Measurements from ENCODE around the gene FUOM.

FUOM gene

DNA sequence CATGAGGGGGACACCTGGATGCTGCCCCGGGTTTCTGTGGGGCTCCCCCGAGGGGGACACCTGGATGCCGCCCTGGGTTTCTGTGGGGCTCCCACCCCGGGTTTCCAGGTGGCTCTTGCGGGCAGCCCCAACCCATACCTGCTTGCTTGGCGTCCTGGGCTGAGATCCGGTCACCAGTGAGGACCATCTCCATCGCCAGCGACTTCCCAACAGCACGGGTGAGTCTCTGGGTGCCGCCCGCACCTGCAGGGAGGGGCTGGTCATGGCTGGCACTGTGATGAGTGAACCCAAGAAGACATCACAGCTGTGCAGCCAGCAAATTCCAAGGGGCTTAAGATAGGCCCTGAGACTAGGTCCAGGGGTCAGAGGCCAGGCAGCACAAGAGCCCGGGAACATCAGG lies 8.9 kb upstream of the FUOM start:
- H3K27me3 ChIP-seq (ENCODE audit: control insufficient read depth in 2 of 2, insufficient read depth in 2 of 2, low read length in 2 of 2): no peaks in the 10 kb centered on the region
- no peak overlapping the region for H3K4me3 ChIP-seq (ENCODE audit: low read length in 2 of 2)
- no peak overlapping the region for H3K9ac ChIP-seq (ENCODE audit: low read depth in 1 of 2, low read length in 2 of 2)
- H3K27ac ChIP-seq (ENCODE audit: low read depth in 2 of 2, low read length in 2 of 2): no peak overlapping the region
- H3K4me1 ChIP-seq (ENCODE audit: control insufficient read depth in 2 of 2, insufficient read depth in 2 of 2, low read length in 2 of 2): peaks cover 7 to 15% of the 10 kb centered on the region in 2 donors
- peaks cover 47 to 64% of the 10 kb centered on the region in 2 donors for H3K36me3 ChIP-seq (ENCODE audit: control insufficient read depth in 2 of 2, insufficient read depth in 2 of 2, low read length in 2 of 2)
- no peaks in the 10 kb centered on the region for H3K9me3 ChIP-seq (ENCODE audit: control insufficient read depth in 2 of 2, low read length in 2 of 2)

DNA sequence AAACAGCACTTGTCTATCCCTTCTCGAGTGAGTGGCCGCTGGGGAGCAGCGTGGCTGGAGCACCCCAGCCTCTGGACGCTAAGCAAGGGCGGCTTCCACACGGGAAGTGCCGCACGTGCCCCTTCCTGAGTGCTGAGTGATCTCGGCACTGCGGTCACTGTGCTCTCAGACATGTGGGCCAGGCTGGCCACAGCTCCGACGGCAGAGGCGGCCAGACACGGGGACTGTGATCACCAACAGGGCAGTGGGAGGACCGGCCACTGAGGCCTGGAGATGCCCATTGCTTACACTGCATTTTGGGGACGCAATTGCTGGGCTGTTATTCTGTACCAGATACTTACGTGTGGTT lies 8.3 kb upstream of the FUOM start:
- Histone ChIP-seq H3K4me1 (ENCODE audit: control insufficient read depth in 2 of 2, insufficient read depth in 2 of 2, low read length in 2 of 2) (peaks cover 7 to 15% of the 10 kb centered on the region in 2 donors), H3K9ac (ENCODE audit: low read depth in 1 of 2, low read length in 2 of 2) (no peak overlapping the region), H3K36me3 (ENCODE audit: control insufficient read depth in 2 of 2, insufficient read depth in 2 of 2, low read length in 2 of 2) (peaks cover 44 to 64% of the 10 kb centered on the region in 2 donors), H3K4me3 (ENCODE audit: low read length in 2 of 2) (no peak overlapping the region), H3K27ac (ENCODE audit: low read depth in 2 of 2, low read length in 2 of 2) (no peak overlapping the region), H3K27me3 (ENCODE audit: control insufficient read depth in 2 of 2, insufficient read depth in 2 of 2, low read length in 2 of 2) (no peaks in the 10 kb centered on the region), H3K9me3 (ENCODE audit: control insufficient read depth in 2 of 2, low read length in 2 of 2) (no peaks in the 10 kb centered on the region)

DNA sequence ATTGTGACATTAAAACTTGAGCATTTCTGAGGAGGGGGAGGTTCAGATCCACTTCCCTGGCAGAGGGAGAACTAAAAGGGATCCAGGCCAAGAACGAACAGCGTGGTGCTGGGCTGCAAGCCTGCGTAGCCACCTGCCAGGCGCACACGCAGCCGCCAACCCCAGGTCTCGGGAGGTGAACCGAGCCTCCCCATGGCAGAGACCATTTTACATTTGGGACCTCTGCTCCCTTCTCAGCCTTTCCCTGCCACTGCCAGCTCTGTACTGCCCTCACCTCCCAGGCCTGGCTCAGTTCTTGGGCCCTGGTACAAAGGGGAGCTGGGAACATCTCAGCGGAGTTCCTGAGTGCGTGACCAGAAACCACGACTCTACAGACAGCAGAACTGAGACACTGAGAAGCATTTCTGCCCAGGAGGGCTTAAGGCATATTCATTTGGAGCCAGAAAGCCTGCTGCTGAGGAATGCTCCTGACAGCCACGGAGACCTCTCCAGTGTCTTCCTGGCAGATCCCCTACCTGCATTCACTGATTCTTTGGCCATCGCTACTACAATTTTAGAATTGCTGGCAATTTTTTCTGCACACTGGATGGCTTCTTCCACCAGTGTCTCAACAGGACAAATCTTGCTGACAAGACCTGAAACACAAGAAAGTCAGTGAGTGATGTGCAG lies 7.8 kb upstream of the FUOM start:
- Histone ChIP-seq H3K4me3 (ENCODE audit: low read length in 2 of 2) (no peak overlapping the region), H3K9me3 (ENCODE audit: control insufficient read depth in 2 of 2, low read length in 2 of 2) (no peaks in the 10 kb centered on the region), H3K4me1 (ENCODE audit: control insufficient read depth in 2 of 2, insufficient read depth in 2 of 2, low read length in 2 of 2) (peaks cover 10 to 20% of the 10 kb centered on the region in 2 donors), H3K36me3 (ENCODE audit: control insufficient read depth in 2 of 2, insufficient read depth in 2 of 2, low read length in 2 of 2) (peaks cover 44 to 64% of the 10 kb centered on the region in 2 donors), H3K27me3 (ENCODE audit: control insufficient read depth in 2 of 2, insufficient read depth in 2 of 2, low read length in 2 of 2) (no peaks in the 10 kb centered on the region), H3K27ac (ENCODE audit: low read depth in 2 of 2, low read length in 2 of 2) (peak overlapping the region in 1 of 2 donors; percentile 67), H3K9ac (ENCODE audit: low read depth in 1 of 2, low read length in 2 of 2) (no peak overlapping the region)

DNA sequence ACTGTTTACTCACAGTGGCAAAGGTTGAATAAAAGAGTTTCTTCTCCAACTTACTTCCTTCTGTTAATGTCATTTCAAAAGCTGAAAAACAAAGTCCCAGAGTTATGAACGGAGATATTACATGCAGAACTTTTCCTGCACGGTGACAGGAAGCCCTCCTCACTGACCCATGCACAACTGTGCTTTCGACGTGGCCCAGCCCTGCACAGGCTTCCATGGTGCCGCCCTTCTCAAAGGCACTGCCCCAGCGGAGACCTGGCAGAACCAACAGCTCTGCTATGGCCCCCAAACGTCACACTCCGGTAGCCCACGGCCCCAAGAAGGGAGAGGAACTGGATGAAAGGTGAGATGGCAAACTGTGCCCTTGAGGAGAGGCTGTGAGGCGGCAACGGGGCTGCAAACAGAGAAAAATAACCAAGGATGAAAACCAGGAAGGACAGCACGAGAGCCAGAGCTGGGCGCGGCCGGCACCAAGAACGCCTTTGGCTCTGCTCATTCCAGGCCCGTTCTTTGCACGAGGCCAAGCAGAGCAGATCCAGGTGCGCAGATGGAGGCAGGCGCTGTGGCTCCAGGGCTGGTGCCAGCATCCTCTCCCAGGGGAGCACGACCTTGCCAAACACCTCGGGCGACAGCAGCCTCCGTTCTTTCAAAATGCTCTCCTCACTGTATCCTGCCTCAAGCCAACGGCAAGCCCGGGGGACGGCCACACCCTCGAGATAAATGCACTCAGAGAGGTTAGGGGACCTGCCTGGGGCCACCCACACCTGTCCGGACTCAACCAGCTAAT lies 7.0 kb upstream of the FUOM start:
- Histone ChIP-seq H3K9me3 (ENCODE audit: control insufficient read depth in 2 of 2, low read length in 2 of 2) (no peaks in the 10 kb centered on the region), H3K4me1 (ENCODE audit: control insufficient read depth in 2 of 2, insufficient read depth in 2 of 2, low read length in 2 of 2) (peaks cover 17 to 27% of the 10 kb centered on the region in 2 donors), H3K27me3 (ENCODE audit: control insufficient read depth in 2 of 2, insufficient read depth in 2 of 2, low read length in 2 of 2) (no peaks in the 10 kb centered on the region), H3K9ac (ENCODE audit: low read depth in 1 of 2, low read length in 2 of 2) (no peak overlapping the region), H3K27ac (ENCODE audit: low read depth in 2 of 2, low read length in 2 of 2) (peak overlapping the region; percentile 4 to 67), H3K36me3 (ENCODE audit: control insufficient read depth in 2 of 2, insufficient read depth in 2 of 2, low read length in 2 of 2) (peaks cover 38 to 58% of the 10 kb centered on the region in 2 donors), H3K4me3 (ENCODE audit: low read length in 2 of 2) (no peak overlapping the region)

DNA sequence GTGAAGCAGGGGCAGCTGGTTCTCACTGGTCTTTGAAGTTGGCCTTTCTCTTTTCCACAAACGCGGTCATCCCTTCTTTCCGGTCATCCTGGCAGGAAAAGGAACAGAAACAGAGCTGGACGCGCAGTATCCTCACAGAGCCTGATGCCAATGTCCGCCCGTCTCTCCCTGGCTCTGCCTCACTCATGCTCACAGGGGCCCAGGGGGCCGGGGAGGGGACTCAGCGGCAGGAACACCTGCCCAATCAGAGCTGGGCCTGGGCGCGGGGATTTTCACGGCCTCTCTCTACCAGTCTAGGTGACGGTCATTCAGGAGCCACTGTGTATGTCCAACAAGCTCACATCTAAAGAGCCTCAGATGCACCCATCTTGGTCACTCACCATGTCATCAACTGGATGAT lies 5.0 kb upstream of the FUOM start:
- H3K36me3 ChIP-seq (ENCODE audit: control insufficient read depth in 2 of 2, insufficient read depth in 2 of 2, low read length in 2 of 2): peaks cover 24 to 41% of the 10 kb centered on the region in 2 donors
- no peak overlapping the region for H3K9ac ChIP-seq (ENCODE audit: low read depth in 1 of 2, low read length in 2 of 2)
- no peaks in the 10 kb centered on the region for H3K9me3 ChIP-seq (ENCODE audit: control insufficient read depth in 2 of 2, low read length in 2 of 2)
- H3K27me3 ChIP-seq (ENCODE audit: control insufficient read depth in 2 of 2, insufficient read depth in 2 of 2, low read length in 2 of 2): no peaks in the 10 kb centered on the region
- no peak overlapping the region for H3K4me3 ChIP-seq (ENCODE audit: low read length in 2 of 2)
- peaks cover 19 to 28% of the 10 kb centered on the region in 2 donors for H3K4me1 ChIP-seq (ENCODE audit: control insufficient read depth in 2 of 2, insufficient read depth in 2 of 2, low read length in 2 of 2)
- no peak overlapping the region for H3K27ac ChIP-seq (ENCODE audit: low read depth in 2 of 2, low read length in 2 of 2)

DNA sequence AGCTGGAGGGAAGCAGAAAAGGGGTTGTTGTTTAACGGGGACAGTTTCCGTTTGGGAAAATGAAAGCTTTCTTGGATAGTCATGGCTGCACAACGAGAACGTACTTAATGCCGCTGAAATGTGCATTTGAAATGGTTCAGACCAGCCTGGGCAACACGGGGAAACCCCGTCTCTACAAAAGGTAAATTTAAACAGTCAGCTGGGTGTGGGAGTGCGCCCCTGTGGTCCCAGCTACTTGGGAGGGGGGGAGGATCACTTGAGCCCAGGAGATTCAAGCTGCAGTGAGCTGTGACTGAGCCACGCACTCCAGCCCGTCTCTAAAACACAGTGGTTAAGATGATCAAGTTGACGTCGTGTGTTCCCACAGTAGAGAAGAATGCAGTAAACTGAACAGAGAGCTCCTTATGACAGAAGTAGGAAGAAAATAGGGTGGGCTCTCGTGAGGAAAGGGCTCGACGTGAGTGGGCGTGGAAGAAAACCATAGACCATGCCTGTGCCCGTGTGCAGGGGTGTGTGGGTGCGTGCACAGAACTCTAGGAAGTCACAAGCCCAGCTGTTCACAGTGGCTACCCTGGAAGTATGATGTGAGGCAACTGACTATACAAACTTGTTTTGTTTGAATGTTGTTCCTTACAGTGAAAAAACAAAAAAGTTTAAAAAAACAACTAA lies 4.1 kb upstream of the FUOM start:
- H3K4me3 ChIP-seq (ENCODE audit: low read length in 2 of 2): no peak overlapping the region
- H3K27me3 ChIP-seq (ENCODE audit: control insufficient read depth in 2 of 2, insufficient read depth in 2 of 2, low read length in 2 of 2): no peaks in the 10 kb centered on the region
- no peaks in the 10 kb centered on the region for H3K9me3 ChIP-seq (ENCODE audit: control insufficient read depth in 2 of 2, low read length in 2 of 2)
- H3K36me3 ChIP-seq (ENCODE audit: control insufficient read depth in 2 of 2, insufficient read depth in 2 of 2, low read length in 2 of 2): peaks cover 23 to 40% of the 10 kb centered on the region in 2 donors
- H3K4me1 ChIP-seq (ENCODE audit: control insufficient read depth in 2 of 2, insufficient read depth in 2 of 2, low read length in 2 of 2): peaks cover 19 to 32% of the 10 kb centered on the region in 2 donors
- H3K27ac ChIP-seq (ENCODE audit: low read depth in 2 of 2, low read length in 2 of 2): no peak overlapping the region
- H3K9ac ChIP-seq (ENCODE audit: low read depth in 1 of 2, low read length in 2 of 2): no peak overlapping the region

DNA sequence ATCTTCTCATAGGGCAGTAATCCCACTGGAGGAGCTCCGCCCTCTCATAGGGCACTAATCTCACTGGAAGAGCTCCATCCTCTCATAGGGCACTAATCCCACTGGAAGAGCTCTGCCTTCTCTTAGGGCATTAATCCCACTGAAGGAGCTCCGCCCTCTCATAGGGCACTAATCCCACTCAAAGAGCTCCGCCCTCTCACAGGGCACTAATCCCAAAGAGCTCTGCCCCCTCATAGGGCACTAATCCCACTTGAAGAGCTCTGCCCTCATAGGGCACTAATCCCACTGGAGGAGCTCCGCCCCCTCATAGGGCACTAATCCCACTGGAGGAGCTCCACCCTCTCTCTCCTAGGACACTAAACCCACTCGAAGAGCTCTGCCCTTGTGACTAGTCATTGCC lies 3.4 kb upstream of the FUOM start:
- Histone ChIP-seq H3K9ac (ENCODE audit: low read depth in 1 of 2, low read length in 2 of 2) (no peak overlapping the region), H3K27me3 (ENCODE audit: control insufficient read depth in 2 of 2, insufficient read depth in 2 of 2, low read length in 2 of 2) (no peaks in the 10 kb centered on the region), H3K4me3 (ENCODE audit: low read length in 2 of 2) (no peak overlapping the region), H3K9me3 (ENCODE audit: control insufficient read depth in 2 of 2, low read length in 2 of 2) (no peaks in the 10 kb centered on the region), H3K36me3 (ENCODE audit: control insufficient read depth in 2 of 2, insufficient read depth in 2 of 2, low read length in 2 of 2) (peaks cover 20 to 34% of the 10 kb centered on the region in 2 donors), H3K27ac (ENCODE audit: low read depth in 2 of 2, low read length in 2 of 2) (no peak overlapping the region), H3K4me1 (ENCODE audit: control insufficient read depth in 2 of 2, insufficient read depth in 2 of 2, low read length in 2 of 2) (peaks cover 25 to 39% of the 10 kb centered on the region in 2 donors)

DNA sequence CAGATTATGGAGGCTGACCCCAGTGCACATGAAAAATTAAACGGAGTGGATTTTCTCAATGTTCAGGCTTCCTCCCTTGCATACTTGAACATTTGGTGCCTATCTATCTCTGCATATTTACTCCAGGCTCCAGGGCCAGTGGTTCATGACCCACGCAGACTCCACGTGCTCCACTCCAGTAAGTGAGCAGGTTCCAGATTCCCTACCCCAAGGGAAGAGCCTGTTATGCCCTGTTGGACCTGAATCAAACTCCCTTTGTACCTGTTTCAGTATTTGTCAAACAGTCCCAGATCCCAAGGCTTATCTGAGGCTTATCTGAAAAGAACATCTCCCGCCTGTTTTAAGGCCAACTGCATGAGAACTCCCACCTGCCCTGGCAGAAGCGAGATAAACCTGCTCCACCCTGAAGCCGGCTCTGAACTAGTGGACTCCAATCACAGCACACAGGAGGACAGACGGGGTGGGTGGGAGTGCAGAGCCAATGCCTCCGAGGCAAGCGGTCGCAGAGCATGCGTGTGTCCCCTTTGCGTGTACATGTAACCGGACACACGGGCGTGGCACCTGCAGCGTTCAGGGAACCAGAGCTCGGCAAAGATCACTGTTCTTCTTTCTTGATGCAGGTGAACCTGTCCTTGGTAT lies 2.3 kb upstream of the FUOM start:
- H3K4me1 ChIP-seq (ENCODE audit: control insufficient read depth in 2 of 2, insufficient read depth in 2 of 2, low read length in 2 of 2): peaks cover 20 to 32% of the 10 kb centered on the region in 2 donors

DNA sequence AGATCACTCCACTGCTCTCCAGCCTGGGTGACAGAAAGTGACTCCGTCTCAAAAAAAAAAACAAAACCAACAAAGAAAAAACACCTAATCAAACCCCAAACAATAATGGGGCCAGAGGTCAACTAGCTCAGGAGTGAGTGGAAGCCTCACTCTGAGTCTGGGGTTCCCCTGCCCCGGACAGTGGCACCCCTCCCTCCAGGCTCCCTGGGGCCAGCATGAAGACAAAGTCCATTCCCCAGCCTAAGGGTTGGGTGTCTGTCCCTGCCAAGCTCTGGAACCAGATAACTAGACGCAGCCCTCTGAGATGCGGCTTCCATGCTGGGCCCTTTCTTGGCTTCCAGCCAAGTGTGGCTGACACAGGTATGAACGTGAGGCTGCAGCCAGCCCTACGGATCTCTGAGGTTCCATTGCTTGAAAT lies 1.7 kb upstream of the FUOM start:
- peaks cover 18 to 27% of the 10 kb centered on the region in 2 donors for H3K4me1 ChIP-seq (ENCODE audit: control insufficient read depth in 2 of 2, insufficient read depth in 2 of 2, low read length in 2 of 2)
- H3K36me3 ChIP-seq (ENCODE audit: control insufficient read depth in 2 of 2, insufficient read depth in 2 of 2, low read length in 2 of 2): peaks cover 10 to 18% of the 10 kb centered on the region in 2 donors
- H3K4me3 ChIP-seq (ENCODE audit: low read length in 2 of 2): no peak overlapping the region
- peak overlapping the region; percentile 0 to 5 for H3K27ac ChIP-seq (ENCODE audit: low read depth in 2 of 2, low read length in 2 of 2)
- H3K27me3 ChIP-seq (ENCODE audit: control insufficient read depth in 2 of 2, insufficient read depth in 2 of 2, low read length in 2 of 2): no peaks in the 10 kb centered on the region
- no peak overlapping the region for H3K9ac ChIP-seq (ENCODE audit: low read depth in 1 of 2, low read length in 2 of 2)
- no peaks in the 10 kb centered on the region for H3K9me3 ChIP-seq (ENCODE audit: control insufficient read depth in 2 of 2, low read length in 2 of 2)

More for the DNA sequence above, 2.3 kb upstream of the FUOM start:
- Histone ChIP-seq H3K4me3 (ENCODE audit: low read length in 2 of 2) (no peak overlapping the region), H3K9me3 (ENCODE audit: control insufficient read depth in 2 of 2, low read length in 2 of 2) (no peaks in the 10 kb centered on the region), H3K9ac (ENCODE audit: low read depth in 1 of 2, low read length in 2 of 2) (no peak overlapping the region), H3K27ac (ENCODE audit: low read depth in 2 of 2, low read length in 2 of 2) (peak overlapping the region in 1 of 2 donors; percentile 5), H3K27me3 (ENCODE audit: control insufficient read depth in 2 of 2, insufficient read depth in 2 of 2, low read length in 2 of 2) (no peaks in the 10 kb centered on the region), H3K36me3 (ENCODE audit: control insufficient read depth in 2 of 2, insufficient read depth in 2 of 2, low read length in 2 of 2) (peaks cover 10 to 23% of the 10 kb centered on the region in 2 donors)

All from mucosa of rectum (tissue), 2 donors.